Duodenal mucosa (tissue), 2 donors: ENCODE measurements around the gene PLB1.
A peak's percentile ranks its signal among the peaks of the same experiment; 100 is the strongest.

Source experiments
- H3K27ac ChIP-seq: one replicate; pipeline ENCODE4 v1.7.0; 2013; ENCODE audit warnings: low read depth, low read length
- H3K27me3 ChIP-seq, 2 donors: one replicate each; pipeline ENCODE4 v1.7.0; 2013; ENCODE audit warnings: low read length in 2 of 2, control low read depth in 1 of 2; ENCODE audit not compliant: insufficient read depth in 2 of 2, control insufficient read depth in 1 of 2
- H3K36me3 ChIP-seq, 2 donors: one replicate each; pipeline ENCODE4 v1.7.0; 2013; ENCODE audit warnings: low read length in 2 of 2, control low read depth in 1 of 2; ENCODE audit not compliant: insufficient read depth in 2 of 2, control insufficient read depth in 1 of 2
- H3K4me1 ChIP-seq, 2 donors: one replicate each; pipeline ENCODE4 v1.7.0; 2013; ENCODE audit warnings: low read length in 2 of 2, control low read depth in 1 of 2; ENCODE audit not compliant: insufficient read depth in 2 of 2, control insufficient read depth in 1 of 2
- H3K4me3 ChIP-seq, 2 donors: one replicate each; pipeline ENCODE4 v1.7.0; 2013; ENCODE audit warnings: low read length in 2 of 2, low read depth in 1 of 2
- H3K9ac ChIP-seq, 2 donors: one replicate each; pipeline ENCODE4 v1.7.0; 2013; ENCODE audit warnings: low read length in 2 of 2, low read depth in 1 of 2
- H3K9me3 ChIP-seq, 2 donors: one replicate each; pipeline ENCODE4 v1.7.0; 2013; ENCODE audit warnings: low read length in 2 of 2, control low read depth in 1 of 2; ENCODE audit not compliant: control insufficient read depth in 1 of 2

Gene PLB1

GRCh38 chr2:28623582-28624405 lies 127.9 kb downstream of the PLB1 start:
- Histone ChIP-seq H3K9ac (no peak overlapping the region), H3K4me1 (peaks cover 50 to 55% of the 10 kb centered on the region in 2 donors), H3K4me3 (no peak overlapping the region), H3K27me3 (no peaks in the 10 kb centered on the region), H3K36me3 (no peaks in the 10 kb centered on the region), H3K9me3 (no peaks in the 10 kb centered on the region), H3K27ac (peak overlapping the region; percentile 36)

- Histone ChIP-seq H3K9me3 (no peaks in the 10 kb centered on the region), H3K27ac (peak overlapping the region; percentile 79), H3K9ac (peak overlapping the region in 1 of 2 donors; percentile 39), H3K36me3 (no peaks in the 10 kb centered on the region), H3K4me1 (peaks cover 50 to 55% of the 10 kb centered on the region in 2 donors), H3K27me3 (no peaks in the 10 kb centered on the region), H3K4me3 (no peak overlapping the region)
These were observed 128.6 kb downstream of the PLB1 start for GRCh38 chr2:28624436-28624792.

GRCh38 chr2:28624793-28625701 lies 129.2 kb downstream of the PLB1 start:
- H3K9ac ChIP-seq = peak overlapping the region; percentile 33 to 39
- H3K4me1 ChIP-seq = peaks cover 50 to 54% of the 10 kb centered on the region in 2 donors
- no peak overlapping the region for H3K4me3 ChIP-seq

GRCh38 chr2:28626376-28626775 lies 130.5 kb downstream of the PLB1 start:
- Histone ChIP-seq H3K27ac (peak overlapping the region; percentile 57), H3K9me3 (no peaks in the 10 kb centered on the region), H3K36me3 (no peaks in the 10 kb centered on the region), H3K4me1 (peaks cover 38 to 41% of the 10 kb centered on the region in 2 donors), H3K27me3 (no peaks in the 10 kb centered on the region), H3K4me3 (no peak overlapping the region), H3K9ac (no peak overlapping the region)

More at GRCh38 chr2:28624793-28625701, 129.2 kb downstream of the PLB1 start:
- Histone ChIP-seq H3K27me3 (no peaks in the 10 kb centered on the region), H3K36me3 (no peaks in the 10 kb centered on the region), H3K9me3 (no peaks in the 10 kb centered on the region), H3K27ac (peak overlapping the region; percentile 79)

GRCh38 chr2:28626891-28627421 lies 131.1 kb downstream of the PLB1 start:
- no peaks in the 10 kb centered on the region for H3K27me3 ChIP-seq
- H3K27ac ChIP-seq = peak overlapping the region; percentile 57
- H3K4me1 ChIP-seq = peaks cover 32 to 39% of the 10 kb centered on the region in 2 donors
- no peaks in the 10 kb centered on the region for H3K9me3 ChIP-seq
- H3K9ac ChIP-seq = no peak overlapping the region
- H3K36me3 ChIP-seq = no peaks in the 10 kb centered on the region
- no peak overlapping the region for H3K4me3 ChIP-seq

GRCh38 chr2:28627722-28628480 lies 132.0 kb downstream of the PLB1 start:
- Histone ChIP-seq H3K9me3 (no peaks in the 10 kb centered on the region), H3K27me3 (no peaks in the 10 kb centered on the region), H3K9ac (no peak overlapping the region), H3K27ac (no peak overlapping the region), H3K4me1 (peaks cover 25 to 33% of the 10 kb centered on the region in 2 donors), H3K36me3 (no peaks in the 10 kb centered on the region), H3K4me3 (no peak overlapping the region)

GRCh38 chr2:28628506-28628905 lies 132.6 kb downstream of the PLB1 start:
- H3K9me3 ChIP-seq = no peaks in the 10 kb centered on the region
- H3K27ac ChIP-seq = no peak overlapping the region
- no peak overlapping the region for H3K9ac ChIP-seq
- H3K27me3 ChIP-seq = no peaks in the 10 kb centered on the region
- no peaks in the 10 kb centered on the region for H3K36me3 ChIP-seq
- H3K4me3 ChIP-seq = no peak overlapping the region
- peaks cover 19 to 28% of the 10 kb centered on the region in 2 donors for H3K4me1 ChIP-seq

- Histone ChIP-seq H3K4me3 (no peak overlapping the region), H3K9me3 (no peaks in the 10 kb centered on the region), H3K27me3 (no peaks in the 10 kb centered on the region), H3K27ac (no peak overlapping the region), H3K4me1 (peaks cover 15 to 23% of the 10 kb centered on the region in 2 donors), H3K36me3 (no peaks in the 10 kb centered on the region), H3K9ac (no peak overlapping the region)
These were observed 133.1 kb downstream of the PLB1 start for GRCh38 chr2:28628987-28629386.

GRCh38 chr2:28629910-28630309 lies 134.1 kb downstream of the PLB1 start:
- no peak overlapping the region for H3K27ac ChIP-seq
- no peak overlapping the region for H3K9ac ChIP-seq
- peaks cover 9 to 17% of the 10 kb centered on the region in 2 donors for H3K4me1 ChIP-seq

More at GRCh38 chr2:28629910-28630309, 134.1 kb downstream of the PLB1 start:
- no peaks in the 10 kb centered on the region for H3K36me3 ChIP-seq
- H3K4me3 ChIP-seq = no peak overlapping the region
- no peaks in the 10 kb centered on the region for H3K27me3 ChIP-seq
- H3K9me3 ChIP-seq = no peaks in the 10 kb centered on the region
